B cell (primary cell): ENCODE results near the gene OR2T6. TPM values are rescaled to one million over a fixed set of nuclear protein-coding genes. Genes with fewer than 3 reads are reported as not detected.

Source experiments
- polyA plus RNA-seq: library from polyadenylated mRNA; depleted of rRNA; stranded (reverse); fragments of >200 nt; gene quantifications from 2 replicates; pipeline ENCODE4 v1.2.3, GENCODE V29; 2012
- total RNA-seq, 2 donors: library from RNA; stranded (reverse); fragments of 120-200 nt in 1 of 2; gene quantifications; 1 replicate in 1 of 2; 2 replicates in 1 of 2; pipeline versions ENCODE4 v1.2.3 to v1.2.4, GENCODE V29; 2013 to 2022

The OR2T6 gene
- total and polyA plus RNA-seq, 2 donors (not counting 1 experiment from before 2014, with no cell fraction given), result not detected

Other genes starting within 250 kb of the OR2T6 start
- not detected in 2 replicates for gene OR2M5, start 230.6 kb upstream of the OR2T6 start, total RNA-seq
- gene OR2M5, start 230.6 kb upstream of the OR2T6 start, polyA plus RNA-seq, result not detected in 2 replicates
- not detected in 2 replicates for gene OR2M2, start 200.9 kb upstream of the OR2T6 start, total RNA-seq
- gene OR2M2, start 200.9 kb upstream of the OR2T6 start, polyA plus RNA-seq, result not detected in 2 replicates
- gene OR2M3, start 178.5 kb upstream of the OR2T6 start, total RNA-seq, result not detected in 2 replicates
- gene OR2M3, start 178.5 kb upstream of the OR2T6 start, polyA plus RNA-seq, result not detected in 2 replicates
- gene OR2M4, start 144.3 kb upstream of the OR2T6 start, total RNA-seq, result not detected in 2 replicates
- gene OR2M4, start 144.3 kb upstream of the OR2T6 start, polyA plus RNA-seq, result 0.01 TPM in 1 of 2 replicates, not detected in the other
- gene OR2T33, start 97.8 kb upstream of the OR2T6 start, total RNA-seq, result not detected in 2 replicates
- not detected in 2 replicates for gene OR2T33, start 97.8 kb upstream of the OR2T6 start, polyA plus RNA-seq
- not detected in 2 replicates for gene OR2T12, start 72.3 kb upstream of the OR2T6 start, total RNA-seq
- gene OR2T12, start 72.3 kb upstream of the OR2T6 start, polyA plus RNA-seq, result not detected in 2 replicates
- gene OR2M7, start 51.2 kb upstream of the OR2T6 start, total RNA-seq, result not detected in 2 replicates
- not detected in 2 replicates for gene OR2M7, start 51.2 kb upstream of the OR2T6 start, polyA plus RNA-seq
- gene OR14C36, start 27.0 kb upstream of the OR2T6 start, total RNA-seq, result not detected in 2 replicates
- not detected in 2 replicates for gene OR14C36, start 27.0 kb upstream of the OR2T6 start, polyA plus RNA-seq
- not detected in 2 replicates for gene OR2T4, start 14.1 kb upstream of the OR2T6 start, total RNA-seq
- not detected in 2 replicates for gene OR2T4, start 14.1 kb upstream of the OR2T6 start, polyA plus RNA-seq
- not detected in 2 replicates for gene OR2T1, start 27.3 kb downstream of the OR2T6 start, total RNA-seq
- not detected in 2 replicates for gene OR2T1, start 27.3 kb downstream of the OR2T6 start, polyA plus RNA-seq
- gene OR2T2, start 69.9 kb downstream of the OR2T6 start, total RNA-seq, result 3.9 and 4.4 TPM in 2 replicates
- gene OR2T2, start 69.9 kb downstream of the OR2T6 start, polyA plus RNA-seq, result 0.19 and 0.48 TPM in 2 replicates
- gene OR2T3, start 97.6 kb downstream of the OR2T6 start, total RNA-seq, result 1.4 and 1.8 TPM in 2 replicates
- gene OR2T3, start 97.6 kb downstream of the OR2T6 start, polyA plus RNA-seq, result 0.89 and 1.2 TPM in 2 replicates
- gene OR2T5, start 112.8 kb downstream of the OR2T6 start, total RNA-seq, result 0.44 TPM in 1 of 2 replicates, not detected in the other
- 0.16 TPM in 1 of 2 replicates, not detected in the other for gene OR2T5, start 112.8 kb downstream of the OR2T6 start, polyA plus RNA-seq
- gene OR2G6, start 132.3 kb downstream of the OR2T6 start, total RNA-seq, result 1.7 and 1.8 TPM in 2 replicates
- 0.03 and 0.24 TPM in 2 replicates for gene OR2G6, start 132.3 kb downstream of the OR2T6 start, polyA plus RNA-seq
- gene OR2T29, start 187.0 kb downstream of the OR2T6 start, total RNA-seq, result 1.9 and 3.1 TPM in 2 replicates
- gene OR2T29, start 187.0 kb downstream of the OR2T6 start, polyA plus RNA-seq, result 0.40 TPM in 1 of 2 replicates, not detected in the other
- gene OR2T34, start 199.0 kb downstream of the OR2T6 start, total RNA-seq, result 1.7 and 1.9 TPM in 2 replicates
- gene OR2T34, start 199.0 kb downstream of the OR2T6 start, polyA plus RNA-seq, result 0.28 and 0.89 TPM in 2 replicates
- 2.5 and 3.8 TPM in 2 replicates for gene OR2T10, start 222.0 kb downstream of the OR2T6 start, total RNA-seq
- gene OR2T10, start 222.0 kb downstream of the OR2T6 start, polyA plus RNA-seq, result 0.27 and 0.74 TPM in 2 replicates